Measurements from ENCODE around the gene CEP85L.
"Not testable (repeated sequence)": the region's sequence is repeated elsewhere in the genome, so short reads cannot be mapped to it uniquely, and the experiment has no call there.

CEP85L gene

DNA sequence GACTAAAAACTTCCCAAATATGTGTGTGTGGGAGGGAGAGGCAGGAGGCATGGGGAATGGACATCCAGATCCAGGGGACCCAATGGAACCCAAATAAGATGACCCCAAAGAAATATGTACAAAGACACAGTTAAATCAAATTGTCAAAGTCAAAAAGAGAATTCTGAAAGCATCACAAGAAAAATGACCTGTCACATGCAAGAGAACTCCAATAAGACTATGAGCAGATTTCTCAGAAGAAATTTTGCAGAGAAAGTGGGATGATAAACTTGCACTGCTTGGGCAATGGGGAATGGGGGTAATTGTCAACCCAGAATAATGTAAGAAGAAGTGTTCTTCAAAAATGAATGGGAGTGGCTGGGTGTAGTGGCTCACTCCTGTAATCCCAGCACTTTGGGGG is 162.8 kb downstream of the CEP85L start:
- DNase-seq: no peak

DNA sequence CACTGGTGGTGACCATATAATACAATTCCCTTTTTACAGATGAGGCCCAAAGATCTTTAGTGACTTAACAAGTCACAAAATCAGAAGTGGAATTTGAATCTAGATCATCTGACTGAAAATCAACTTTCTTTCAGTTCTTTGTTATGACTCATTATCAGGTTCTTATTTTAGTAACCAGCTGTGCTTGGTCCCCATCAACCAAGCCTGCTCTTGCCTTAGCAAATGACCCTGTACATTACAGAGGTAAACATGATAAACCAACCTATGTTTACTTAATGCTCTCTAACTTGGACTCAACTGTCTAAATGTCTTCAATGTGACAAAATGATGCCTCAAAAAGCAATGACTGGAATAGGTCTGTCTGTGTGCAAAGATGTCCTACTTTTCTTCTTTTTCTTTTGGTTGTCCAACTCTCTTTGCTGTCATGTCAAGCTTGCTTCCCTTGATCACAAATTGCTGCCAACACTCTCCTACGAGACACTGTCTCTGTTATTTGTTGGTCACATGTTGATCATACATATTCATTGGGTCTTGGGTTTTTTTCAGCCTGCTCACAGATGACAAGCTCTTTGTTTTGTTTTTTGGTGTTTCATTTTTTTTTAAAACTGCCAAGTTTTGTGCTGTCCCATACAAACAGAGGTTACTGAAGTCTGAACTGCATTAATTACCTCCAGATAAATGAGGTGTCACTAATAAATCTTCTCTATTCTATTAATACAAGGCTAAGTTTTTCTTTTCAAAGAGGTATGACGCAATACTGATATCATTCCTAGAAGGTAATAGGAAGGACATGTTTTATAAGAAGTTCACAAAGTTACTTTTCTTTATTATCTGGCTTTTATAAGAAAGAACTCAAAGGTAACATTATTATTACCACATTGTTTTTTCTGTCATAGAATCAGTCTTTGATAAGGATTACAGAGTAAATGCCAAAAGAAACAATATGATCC is 165.5 kb downstream of the CEP85L start:
- DNase-seq: no peak

DNA sequence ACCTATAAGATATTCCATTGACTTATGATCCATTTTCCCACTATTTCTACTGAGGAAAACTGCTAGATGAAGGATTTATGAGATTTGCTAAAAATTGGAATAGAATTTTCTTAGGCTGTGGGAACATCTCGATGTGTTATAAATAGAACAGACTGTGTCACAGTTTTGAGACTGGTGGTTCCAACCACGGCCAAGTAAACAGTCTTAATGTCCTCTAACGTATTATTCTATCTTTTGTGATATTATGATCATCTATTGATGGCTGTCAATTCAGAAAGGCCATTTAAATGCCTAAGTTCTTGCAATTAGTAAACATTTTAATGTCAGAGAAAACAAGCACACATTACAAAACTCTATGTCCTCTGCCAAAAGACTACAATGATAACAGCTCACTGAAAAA is 174.8 kb downstream of the CEP85L start:
- no peak for DNase-seq

DNA sequence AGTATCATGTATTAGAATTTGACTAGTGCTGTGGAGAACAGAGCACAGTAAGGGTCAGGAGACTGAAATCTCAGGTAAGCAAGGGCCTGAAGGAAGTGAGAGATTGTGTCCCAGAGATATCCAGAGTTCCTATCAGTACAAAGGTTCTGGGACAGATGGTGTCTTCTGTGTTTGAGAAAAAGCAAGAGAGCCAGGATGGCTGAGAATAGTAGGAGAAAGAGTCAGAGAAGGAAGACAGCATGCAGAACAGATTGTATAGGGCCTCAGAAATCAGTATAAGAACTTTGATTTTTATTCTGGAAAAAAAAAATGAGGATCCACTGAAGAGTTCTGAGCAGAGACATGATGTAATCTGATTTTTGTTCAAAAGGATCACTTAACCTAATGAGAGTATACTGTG is 178.1 kb downstream of the CEP85L start:
- no peak for DNase-seq

DNA sequence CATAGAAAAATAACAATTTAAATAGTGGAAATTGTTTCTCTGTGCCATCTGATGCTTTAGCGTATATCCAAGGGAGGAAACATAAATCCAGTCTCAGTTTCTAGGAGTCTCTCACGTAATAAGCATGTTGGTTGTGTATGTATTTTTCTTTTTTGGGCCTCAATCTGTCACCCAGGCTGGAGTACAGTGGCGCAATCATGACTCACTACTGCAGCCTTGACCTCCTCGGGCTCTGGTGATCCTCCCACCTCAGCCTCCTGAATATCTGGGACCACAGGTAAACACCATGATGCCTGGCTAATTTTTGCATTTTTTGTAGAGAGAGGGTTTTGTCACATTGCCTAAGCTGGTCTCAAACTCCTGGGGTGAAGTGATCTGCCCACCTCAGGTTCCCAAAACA is 181.9 kb downstream of the CEP85L start:
- DNase-seq: no peak

DNA sequence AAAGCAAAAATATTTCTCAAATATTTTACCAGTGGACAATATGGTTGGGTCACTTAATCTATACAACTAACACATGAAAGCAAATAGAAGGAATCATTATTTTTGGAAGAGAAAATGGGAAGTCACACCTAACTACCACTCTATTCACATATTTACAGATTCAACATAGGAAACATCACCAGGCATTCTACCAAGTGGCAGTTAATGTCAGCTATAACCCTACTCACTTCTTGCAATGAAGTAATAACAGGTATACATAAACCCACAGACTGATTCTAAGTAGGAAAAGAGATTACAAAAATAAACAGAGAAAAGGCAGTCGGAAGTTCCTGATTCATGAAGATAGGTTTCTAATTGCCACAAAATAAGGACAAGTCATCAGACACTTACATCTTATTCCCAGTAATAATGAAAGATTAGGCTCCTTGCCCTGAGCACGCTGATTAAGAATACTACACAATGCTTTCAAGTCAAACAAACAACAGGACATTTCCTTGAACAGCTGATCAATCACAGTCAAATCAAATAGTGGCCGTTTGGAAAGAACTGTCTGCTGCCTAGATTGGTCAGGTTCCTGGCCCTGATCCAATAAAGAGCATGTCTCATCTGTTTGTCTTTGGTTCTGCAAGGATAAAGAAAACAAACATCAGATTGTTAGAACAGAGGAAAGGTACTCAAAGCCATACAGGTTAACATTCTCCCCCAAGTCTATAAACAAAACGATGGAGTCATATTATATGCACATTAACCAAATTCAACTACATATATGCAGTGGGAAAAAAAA is 182.5 kb downstream of the CEP85L start:
- DNase-seq: no peak

DNA sequence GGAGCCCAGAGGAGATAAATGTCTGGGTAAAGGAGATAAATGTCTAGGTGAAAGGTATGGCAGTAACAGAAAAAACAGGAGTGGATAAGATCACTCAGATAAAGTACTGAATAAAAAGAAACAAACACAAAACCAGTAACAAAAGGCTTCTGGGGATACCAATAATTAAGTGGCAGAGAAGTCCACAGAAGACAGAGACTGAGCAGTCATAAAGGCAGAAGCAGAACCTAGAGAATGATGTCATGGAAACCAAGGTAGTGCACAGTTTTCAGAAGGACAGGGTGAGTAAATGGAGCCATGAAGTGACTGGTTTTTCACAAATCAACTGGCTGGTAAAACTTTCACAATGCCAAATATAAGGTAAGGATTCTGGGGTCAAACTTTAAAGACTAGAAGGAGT is 184.2 kb downstream of the CEP85L start:
- DNase-seq: no peak

DNA sequence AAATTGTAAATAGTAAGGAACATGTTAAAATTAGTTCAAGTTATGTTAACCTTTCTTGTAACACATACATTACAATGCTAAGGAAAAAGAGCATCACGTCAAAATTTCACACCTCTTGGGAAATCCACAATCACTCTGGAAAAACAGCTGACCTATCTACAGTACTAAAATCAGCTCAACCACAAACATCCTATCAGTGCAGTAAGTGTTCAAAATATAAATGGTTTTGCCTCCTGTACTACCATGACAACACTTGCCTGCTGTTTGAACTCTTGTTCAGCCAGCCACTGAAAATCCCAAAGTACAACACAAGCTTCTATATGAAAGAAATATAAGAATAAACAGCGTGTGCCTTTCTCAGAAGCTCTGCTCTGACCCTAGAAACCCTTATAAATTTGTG is 186.8 kb downstream of the CEP85L start:
- DNase-seq: no peak

DNA sequence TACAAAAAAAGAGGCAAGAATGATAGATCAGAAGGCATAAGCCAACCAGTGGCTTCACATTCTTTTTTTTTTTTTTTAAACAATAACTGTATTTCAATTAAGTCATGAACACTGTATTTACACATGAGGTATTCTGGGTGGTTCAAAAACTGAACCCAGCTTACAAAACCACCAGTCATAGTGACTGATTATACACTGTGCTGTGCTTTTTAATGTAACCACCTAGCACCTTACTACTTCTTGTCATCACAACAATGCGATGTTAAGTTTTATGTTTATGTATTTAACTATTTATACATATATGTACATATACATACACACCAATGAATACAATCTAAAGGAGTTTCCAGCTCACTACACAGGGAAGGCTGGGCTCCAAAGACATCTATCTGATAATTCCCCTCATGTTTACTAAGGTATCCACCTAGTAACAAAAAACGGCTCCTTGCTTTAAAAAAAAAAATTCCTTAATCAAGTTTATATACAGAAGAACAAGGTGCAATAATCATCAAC is 190.4 kb downstream of the CEP85L start:
- DNase-seq: no peak

DNA sequence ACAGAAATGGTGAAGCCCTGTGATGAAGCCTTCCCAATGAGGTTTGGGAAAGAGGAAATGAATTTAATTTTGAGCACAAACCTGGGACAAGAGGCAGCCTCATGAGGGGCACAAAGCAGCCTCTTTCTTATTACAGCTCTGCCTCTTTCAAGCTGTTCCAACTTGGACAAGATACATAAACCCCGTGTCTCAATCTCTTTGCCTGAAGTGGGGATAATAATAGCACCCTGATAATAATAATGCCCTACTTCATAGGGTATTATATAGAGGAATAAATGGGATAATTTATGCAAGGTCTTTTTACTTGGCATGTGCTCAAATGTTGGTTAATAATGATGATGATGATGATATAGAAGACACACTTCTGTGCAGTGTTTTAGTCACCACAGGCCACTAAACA is 194.4 kb downstream of the CEP85L start:
- no peak for DNase-seq

DNA sequence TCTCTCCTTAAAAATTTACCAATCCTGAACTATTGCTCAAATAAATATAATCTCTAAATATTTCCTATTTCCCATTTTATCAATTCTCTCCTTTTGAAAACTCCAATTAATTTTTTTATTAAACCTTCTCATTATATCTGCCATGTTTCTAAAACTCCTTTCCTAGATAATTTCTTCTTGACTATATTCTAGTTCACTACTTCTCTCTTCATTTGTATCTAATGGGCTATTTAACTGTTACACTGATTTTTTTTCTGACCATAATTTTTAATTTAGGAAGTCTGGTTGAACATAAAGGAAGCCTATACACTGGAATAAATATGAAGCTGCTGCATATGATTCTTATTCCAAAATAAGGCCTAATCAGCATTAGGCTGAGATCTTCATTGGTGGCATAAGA is 199.6 kb downstream of the CEP85L start:
- DNase-seq: no peak

DNA sequence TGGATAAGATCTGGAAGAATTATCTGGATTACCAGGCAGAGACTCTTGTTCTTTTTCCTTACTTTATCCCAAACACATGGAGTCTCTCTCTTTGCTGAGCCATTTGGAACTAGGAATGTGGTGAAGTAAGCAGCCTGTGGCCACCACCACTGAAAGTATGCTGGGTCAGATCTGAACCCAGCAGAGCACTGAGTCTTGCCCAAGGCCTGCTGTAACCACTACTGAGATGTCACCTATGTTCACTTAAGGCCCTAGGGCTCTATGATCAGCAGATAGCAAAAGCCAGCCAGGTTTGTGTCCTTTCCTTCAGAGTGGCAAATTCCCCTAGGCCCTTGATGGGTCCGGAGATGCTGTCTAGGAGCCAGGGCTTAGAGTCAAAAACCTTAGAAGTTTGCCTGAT is 206.6 kb downstream of the CEP85L start:
- no peak for DNase-seq

DNA sequence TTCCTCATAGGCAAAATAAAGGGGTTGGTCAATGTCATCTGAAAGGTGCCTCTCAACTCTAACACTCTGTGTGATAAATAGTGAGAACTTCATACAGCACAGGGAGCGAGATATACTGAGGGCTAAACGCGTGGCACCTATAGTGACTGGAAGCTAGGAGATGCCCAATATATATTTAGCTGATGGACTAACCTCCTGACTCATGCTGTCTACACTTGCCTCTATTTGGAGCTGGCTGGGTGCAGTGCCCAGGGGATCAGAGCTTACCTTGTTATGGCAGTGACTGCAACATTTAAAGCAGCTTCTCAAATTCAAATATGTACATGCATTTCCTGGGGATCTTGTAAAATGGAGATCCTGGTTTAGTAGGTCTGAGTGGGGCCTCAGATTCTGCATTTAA is 214.9 kb downstream of the CEP85L start:
- DNase-seq: no peak

DNA sequence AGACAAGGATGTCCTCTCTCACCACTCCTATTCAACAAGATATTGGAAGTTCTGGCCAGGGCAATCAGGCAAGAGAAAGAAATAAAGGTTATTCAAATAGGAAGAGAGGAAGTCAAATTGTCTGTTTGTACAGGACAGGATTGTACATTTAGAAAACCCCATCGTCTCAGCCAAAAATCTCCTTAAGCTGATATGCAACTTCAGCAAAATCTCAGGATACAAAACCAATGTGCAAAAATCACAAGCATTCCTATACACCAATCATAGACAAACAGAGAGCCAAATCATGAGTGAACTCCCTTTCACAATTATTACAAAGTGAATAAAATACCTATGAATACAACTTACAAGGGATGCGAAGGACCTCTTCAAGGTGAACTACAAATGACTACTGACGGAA is 217.2 kb downstream of the CEP85L start:
- not testable (repeated sequence) for DNase-seq

DNA sequence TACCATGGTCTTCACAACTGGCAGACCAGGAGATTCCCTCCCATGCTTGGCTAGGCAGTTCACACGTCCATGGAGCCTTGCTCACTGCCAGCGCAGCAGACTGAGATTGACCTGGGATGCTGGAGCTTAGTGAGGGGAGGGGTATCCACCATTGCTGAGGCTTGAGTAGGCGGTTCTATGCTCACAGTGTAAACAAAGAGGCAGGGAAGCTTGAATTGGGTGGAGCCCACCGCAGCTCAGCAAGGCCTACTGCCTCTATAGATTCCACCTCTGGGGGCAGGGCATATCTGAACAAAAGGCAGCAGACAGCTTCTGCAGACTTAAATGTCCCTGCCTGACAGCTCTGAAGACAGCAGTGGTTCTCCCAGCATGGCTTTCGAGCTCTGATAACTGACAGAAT is 230.1 kb downstream of the CEP85L start:
- not testable (repeated sequence) for DNase-seq

DNA sequence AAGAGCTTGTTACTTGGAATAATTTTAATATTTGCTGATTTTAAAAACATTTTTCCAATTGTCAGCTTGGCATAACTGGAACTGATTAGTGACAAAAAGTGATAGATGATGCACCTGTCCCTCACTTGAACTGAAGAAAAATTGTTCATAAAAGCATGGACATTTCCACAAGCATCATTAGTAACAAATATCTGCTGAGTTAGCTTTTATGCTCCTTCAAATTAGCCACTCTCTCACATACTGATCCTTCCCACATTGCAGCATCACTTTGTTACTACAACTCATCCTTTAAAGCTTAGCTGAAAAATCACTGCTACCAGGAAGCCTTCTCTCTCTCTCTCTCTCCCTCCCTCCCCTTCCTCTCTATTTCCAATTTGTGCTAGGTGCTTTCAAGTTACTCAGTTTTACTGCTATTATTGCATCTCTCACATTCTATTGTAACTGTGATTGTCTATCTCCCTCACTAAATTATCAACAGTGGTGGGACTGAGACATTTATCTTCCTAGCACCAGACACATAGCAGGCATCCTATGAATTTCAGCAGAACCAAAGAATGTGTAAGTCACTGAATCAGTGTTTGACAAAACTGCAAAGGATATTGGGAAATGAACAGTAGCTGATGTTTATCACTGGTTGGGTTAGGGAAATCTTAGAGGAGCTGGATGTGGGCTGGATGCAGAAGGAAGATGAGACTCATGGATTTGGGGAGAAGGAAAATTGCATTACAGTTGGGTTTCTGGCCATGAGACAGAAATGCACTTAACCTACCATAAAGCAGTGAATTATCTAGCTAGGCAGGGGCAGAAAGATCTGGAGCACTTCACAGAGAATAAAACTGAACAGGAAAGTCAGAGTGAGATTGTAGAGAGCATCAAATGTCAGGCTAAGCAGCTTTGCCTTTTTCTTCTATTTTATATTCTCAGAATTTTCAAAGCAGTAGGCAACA is 231.7 kb downstream of the CEP85L start:
- no peak for DNase-seq
